T-helper 1 cell treated with Interleukin-12 subunit alpha and Interleukin-12 subunit beta and Interleukin-4 antibody, amounts not matched to agents 30 μg/mL and 1 μg/mL, for 36 hours (primary cell): ENCODE results near the gene OPHN1.

Experiments used
- H3K27ac Mint-ChIP-seq: one replicate; pipeline ENCODE4 v1.8.0; 2021; ENCODE audit warnings: mild to moderate bottlenecking, mixed read lengths
- H3K27me3 Mint-ChIP-seq: one replicate; pipeline ENCODE4 v1.8.0; 2021; ENCODE audit warnings: low read depth, mixed read lengths
- H3K36me3 Mint-ChIP-seq: one replicate; pipeline ENCODE4 v1.8.0; 2021; ENCODE audit warnings: low read depth, mixed read lengths
- H3K4me1 Mint-ChIP-seq: one replicate; pipeline ENCODE4 v1.8.0; 2021; ENCODE audit warnings: low read depth, mixed read lengths
- H3K4me3 Mint-ChIP-seq: one replicate; pipeline ENCODE4 v1.8.0; 2021; ENCODE audit warnings: mild to moderate bottlenecking, moderate library complexity, mixed read lengths
- H3K9me3 Mint-ChIP-seq: one replicate; pipeline ENCODE4 v1.8.0; 2021; ENCODE audit warnings: mixed read lengths

The OPHN1 gene

DNA sequence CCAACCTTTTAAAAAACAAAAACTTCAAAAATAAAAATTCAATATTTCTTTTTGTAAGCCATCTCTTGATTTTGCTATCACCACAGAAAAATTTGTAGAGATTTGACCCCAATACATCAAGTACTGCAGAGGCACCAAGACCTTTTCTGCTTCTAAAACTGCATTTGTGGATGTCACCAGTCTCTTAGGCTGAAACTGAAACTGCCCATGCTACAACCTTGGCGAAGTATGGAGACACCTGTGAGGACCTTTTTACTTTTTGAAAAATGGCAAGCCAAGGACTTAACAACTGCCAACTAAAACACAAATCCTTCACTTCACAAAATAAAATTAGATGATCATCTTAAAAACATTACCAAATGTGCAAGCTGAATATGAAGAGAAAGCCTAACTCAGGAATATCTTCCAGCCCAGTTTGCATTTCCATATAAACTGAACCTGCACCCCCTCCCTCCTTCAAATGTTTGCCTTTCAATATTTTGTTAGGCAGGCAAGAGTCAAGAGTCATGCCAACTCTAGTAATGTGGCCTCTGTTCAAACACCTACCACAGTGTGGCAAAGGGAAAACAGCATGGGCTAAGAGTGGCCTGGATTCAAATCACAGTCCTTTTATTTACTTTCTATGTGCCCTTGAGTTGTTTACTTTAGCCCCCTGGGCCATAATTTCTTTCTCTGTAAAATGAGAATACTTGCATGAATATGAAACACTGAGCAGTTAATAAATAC is 389.4 kb downstream of the OPHN1 start:
- H3K27me3 Mint-ChIP-seq: no peaks in the 10 kb centered on the region
- no peak overlapping the region for H3K27ac Mint-ChIP-seq
- H3K4me3 Mint-ChIP-seq: no peak overlapping the region
- no peaks in the 10 kb centered on the region for H3K36me3 Mint-ChIP-seq
- H3K9me3 Mint-ChIP-seq: no peaks in the 10 kb centered on the region
- no peaks in the 10 kb centered on the region for H3K4me1 Mint-ChIP-seq

DNA sequence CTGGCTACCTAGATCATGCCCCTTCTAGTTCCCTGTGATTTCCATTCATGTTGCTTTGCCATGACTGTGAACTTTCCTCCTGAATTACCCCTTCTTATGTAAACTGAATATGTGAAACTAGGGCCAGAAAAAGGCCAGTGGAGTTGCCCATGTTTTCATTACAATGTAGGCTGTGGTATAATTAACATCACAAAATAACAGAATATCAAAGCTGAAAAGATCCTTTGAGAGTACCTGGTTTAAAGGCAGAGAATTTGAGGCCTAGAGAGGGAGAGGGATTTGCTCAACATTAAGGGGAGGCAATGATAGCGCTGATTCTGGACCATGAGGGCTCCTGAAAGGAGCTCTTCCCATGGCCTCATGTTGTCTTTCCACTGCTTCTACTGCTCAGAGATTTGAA is 392.2 kb downstream of the OPHN1 start:
- Mint-ChIP-seq H3K9me3 (no peaks in the 10 kb centered on the region), H3K4me3 (no peak overlapping the region)

DNA sequence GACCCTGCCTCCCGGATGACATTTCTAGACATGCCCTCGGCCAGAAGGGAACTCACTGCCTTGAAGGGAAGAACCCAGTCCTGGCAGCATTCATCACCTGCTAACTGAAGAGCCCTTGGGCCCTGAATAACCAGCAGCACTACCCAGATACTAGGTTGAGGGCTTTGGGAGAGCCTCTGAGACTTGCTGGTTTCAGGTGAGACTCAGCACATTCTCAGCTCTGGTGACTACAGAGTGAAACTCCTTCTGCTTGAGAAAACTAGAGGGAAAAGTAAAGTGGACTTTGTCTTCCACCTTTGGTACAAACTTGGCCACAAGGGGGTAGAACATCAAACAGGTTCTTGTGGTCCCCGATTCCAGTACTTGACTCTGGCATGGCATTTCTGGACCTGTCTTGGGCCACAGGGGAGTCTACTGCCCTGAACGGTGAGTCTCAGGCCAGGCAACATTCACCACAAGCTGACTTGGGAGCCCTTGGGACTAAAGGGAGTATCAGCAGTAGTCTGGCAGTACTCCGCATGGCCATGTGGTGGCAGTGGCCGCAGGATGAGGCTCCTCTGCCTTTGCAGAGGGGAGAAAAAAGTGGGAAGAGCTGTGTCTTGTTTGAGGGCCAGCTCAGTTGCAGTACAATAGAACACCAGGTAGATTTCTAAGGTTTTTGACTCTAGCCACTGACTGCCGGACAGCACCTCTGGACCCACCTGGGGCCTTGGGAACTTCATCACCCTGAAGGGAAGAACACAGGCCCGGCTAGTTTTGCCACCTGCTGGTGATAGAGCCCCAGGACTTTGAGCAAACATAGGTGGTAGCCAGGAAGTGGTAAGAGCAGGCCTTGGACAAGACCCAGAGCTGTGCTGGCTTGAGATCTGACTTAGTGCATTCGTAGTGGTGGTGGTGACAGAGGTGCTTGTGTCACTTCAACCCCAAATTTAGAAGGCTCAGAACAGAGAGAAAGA is 414.8 kb downstream of the OPHN1 start:
- Mint-ChIP-seq H3K9me3 (no peaks in the 10 kb centered on the region), H3K27ac (no peak overlapping the region), H3K27me3 (no peaks in the 10 kb centered on the region), H3K4me1 (no peaks in the 10 kb centered on the region), H3K4me3 (no peak overlapping the region), H3K36me3 (no peaks in the 10 kb centered on the region)

More for the DNA sequence above, 392.2 kb downstream of the OPHN1 start:
- H3K27ac Mint-ChIP-seq: no peak overlapping the region
- no peaks in the 10 kb centered on the region for H3K36me3 Mint-ChIP-seq
- no peaks in the 10 kb centered on the region for H3K4me1 Mint-ChIP-seq
- H3K27me3 Mint-ChIP-seq: no peaks in the 10 kb centered on the region

DNA sequence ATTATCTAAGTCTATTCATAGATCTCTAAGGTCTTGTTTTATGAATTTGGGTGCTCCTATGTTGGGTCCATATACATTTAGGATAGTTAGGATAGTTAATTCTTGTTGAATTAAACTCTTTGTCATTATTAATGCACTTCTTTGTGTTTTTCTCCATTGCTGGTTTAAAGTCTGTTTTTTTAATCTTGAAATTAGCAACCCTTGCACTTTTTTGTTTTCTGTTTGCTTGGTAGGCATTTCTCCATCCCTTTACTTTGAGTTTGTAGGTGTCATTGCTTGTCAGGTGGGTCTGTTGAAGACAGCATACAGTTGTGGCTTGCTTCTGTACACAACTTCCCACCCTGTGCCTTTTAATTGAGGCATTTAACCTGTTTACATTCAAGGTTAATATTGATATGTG is 434.8 kb downstream of the OPHN1 start:
- Mint-ChIP-seq H3K4me1 (no peaks in the 10 kb centered on the region), H3K4me3 (no peak overlapping the region), H3K27ac (no peak overlapping the region), H3K27me3 (no peaks in the 10 kb centered on the region), H3K9me3 (peaks cover 5% of the 10 kb centered on the region), H3K36me3 (no peaks in the 10 kb centered on the region)
